Prostate gland (tissue), 2 donors: ENCODE results near the gene TCERG1L. TPM values are rescaled to one million over a fixed set of nuclear protein-coding genes. Genes with fewer than 3 reads are reported as not detected.

Experiments
- DNase-seq: peaks from one replicate; pipeline ENCODE4 v3.0.0-alpha.2; 2019; ENCODE audit warnings: low spot score
- H3K27ac ChIP-seq, 2 donors: fragments of 200-600 bp; sonication (generic); 2 replicates each; pipeline ENCODE4 v1.5.1; 2017 to 2019
- H3K27me3 ChIP-seq: fragments of 200-600 bp; sonication (generic); replicated peaks from 2 replicates; pipeline ENCODE4 v1.5.1; 2019; ENCODE audit not compliant: insufficient read depth
- H3K36me3 ChIP-seq, 2 donors: fragments of 200-600 bp; sonication (generic); 1 replicate in 1 of 2; 2 replicates in 1 of 2; pipeline versions ENCODE4 v1.5.1 to v1.8.1; 2017 to 2019
- H3K4me1 ChIP-seq: fragments of 200-600 bp; sonication (generic); replicated peaks from 2 replicates; pipeline ENCODE4 v1.5.1; 2019
- H3K4me3 ChIP-seq, 2 donors: fragments of 200-600 bp; sonication (generic); 2 replicates each; pipeline ENCODE4 v1.5.1; 2017 to 2019
- H3K9me3 ChIP-seq: fragments of 200-600 bp; sonication (generic); 2 replicates; pipeline ENCODE4 v1.5.1; 2017
- POLR2A ChIP-seq: fragments of 450-650 bp; IDR thresholded peaks from one replicate; pipeline ENCODE4 v1.6.1; 2016; ENCODE audit warnings: antibody characterized with exemption, mild to moderate bottlenecking
- POLR2AphosphoS5 ChIP-seq: sonication (generic); formaldehyde crosslinking; IDR thresholded peaks from one replicate; pipeline ENCODE4 v1.6.1; 2017; ENCODE audit warnings: antibody characterized with exemption
- WGBS: methylation state at CpG from one replicate; pipeline ENCODE4 v1.1.5; 2018; 5-methylcytosine and 5-hydroxymethylcytosine counted together
- intact Hi-C: fragments of 100-400 bp; cut with DNase I; formaldehyde crosslinking; loops from one replicate; pipeline ENCODE4 v1.14.2; 2022
- total RNA-seq, 2 donors: library from RNA; depleted of rRNA; stranded (reverse); fragments of >200 nt; gene quantifications; one replicate each; pipeline ENCODE4 v1.1.0, GENCODE V29; 2016
- TF ChIP-seq, protein P1 (sequence below), 4 experiments: fragments of 200-600 bp in 2 of 4; fragments of 450-650 bp in 2 of 4; sonication (generic) in 2 of 4; IDR thresholded peaks; 1 replicate in 3 of 4; 2 replicates in 1 of 4; pipeline ENCODE4 v1.5.1; 2016 to 2019; ENCODE audit warnings: antibody characterized with exemption in 4 of 4, mild to moderate bottlenecking in 2 of 4, moderate library complexity in 2 of 4

Gene TCERG1L
- total RNA-seq, 2 donors from 2014 or later = 0.23 to 4.0 TPM

GRCh38 chr10:131204406-131205152 is 106.9 kb downstream of the TCERG1L start:
- TF ChIP-seq, protein P1, sequence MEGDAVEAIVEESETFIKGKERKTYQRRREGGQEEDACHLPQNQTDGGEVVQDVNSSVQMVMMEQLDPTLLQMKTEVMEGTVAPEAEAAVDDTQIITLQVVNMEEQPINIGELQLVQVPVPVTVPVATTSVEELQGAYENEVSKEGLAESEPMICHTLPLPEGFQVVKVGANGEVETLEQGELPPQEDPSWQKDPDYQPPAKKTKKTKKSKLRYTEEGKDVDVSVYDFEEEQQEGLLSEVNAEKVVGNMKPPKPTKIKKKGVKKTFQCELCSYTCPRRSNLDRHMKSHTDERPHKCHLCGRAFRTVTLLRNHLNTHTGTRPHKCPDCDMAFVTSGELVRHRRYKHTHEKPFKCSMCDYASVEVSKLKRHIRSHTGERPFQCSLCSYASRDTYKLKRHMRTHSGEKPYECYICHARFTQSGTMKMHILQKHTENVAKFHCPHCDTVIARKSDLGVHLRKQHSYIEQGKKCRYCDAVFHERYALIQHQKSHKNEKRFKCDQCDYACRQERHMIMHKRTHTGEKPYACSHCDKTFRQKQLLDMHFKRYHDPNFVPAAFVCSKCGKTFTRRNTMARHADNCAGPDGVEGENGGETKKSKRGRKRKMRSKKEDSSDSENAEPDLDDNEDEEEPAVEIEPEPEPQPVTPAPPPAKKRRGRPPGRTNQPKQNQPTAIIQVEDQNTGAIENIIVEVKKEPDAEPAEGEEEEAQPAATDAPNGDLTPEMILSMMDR (IDR thresholded peaks at IDR 0.05) = no peak
- no peak for TF ChIP-seq POLR2A
- no peak for TF ChIP-seq POLR2AphosphoS5
- intact Hi-C loops = no loop called here
- no peak overlapping the region for H3K4me3 ChIP-seq
- no peak for DNase-seq
- H3K9me3 ChIP-seq = no peaks in the 10 kb centered on the region
- no peaks in the 10 kb centered on the region for H3K36me3 ChIP-seq
- 92% methylated on average over 11 of the region's 11 CpGs for WGBS
- no peak overlapping the region for H3K27ac ChIP-seq
- H3K27me3 ChIP-seq = no peaks in the 10 kb centered on the region
- no peaks in the 10 kb centered on the region for H3K4me1 ChIP-seq

DNA sequence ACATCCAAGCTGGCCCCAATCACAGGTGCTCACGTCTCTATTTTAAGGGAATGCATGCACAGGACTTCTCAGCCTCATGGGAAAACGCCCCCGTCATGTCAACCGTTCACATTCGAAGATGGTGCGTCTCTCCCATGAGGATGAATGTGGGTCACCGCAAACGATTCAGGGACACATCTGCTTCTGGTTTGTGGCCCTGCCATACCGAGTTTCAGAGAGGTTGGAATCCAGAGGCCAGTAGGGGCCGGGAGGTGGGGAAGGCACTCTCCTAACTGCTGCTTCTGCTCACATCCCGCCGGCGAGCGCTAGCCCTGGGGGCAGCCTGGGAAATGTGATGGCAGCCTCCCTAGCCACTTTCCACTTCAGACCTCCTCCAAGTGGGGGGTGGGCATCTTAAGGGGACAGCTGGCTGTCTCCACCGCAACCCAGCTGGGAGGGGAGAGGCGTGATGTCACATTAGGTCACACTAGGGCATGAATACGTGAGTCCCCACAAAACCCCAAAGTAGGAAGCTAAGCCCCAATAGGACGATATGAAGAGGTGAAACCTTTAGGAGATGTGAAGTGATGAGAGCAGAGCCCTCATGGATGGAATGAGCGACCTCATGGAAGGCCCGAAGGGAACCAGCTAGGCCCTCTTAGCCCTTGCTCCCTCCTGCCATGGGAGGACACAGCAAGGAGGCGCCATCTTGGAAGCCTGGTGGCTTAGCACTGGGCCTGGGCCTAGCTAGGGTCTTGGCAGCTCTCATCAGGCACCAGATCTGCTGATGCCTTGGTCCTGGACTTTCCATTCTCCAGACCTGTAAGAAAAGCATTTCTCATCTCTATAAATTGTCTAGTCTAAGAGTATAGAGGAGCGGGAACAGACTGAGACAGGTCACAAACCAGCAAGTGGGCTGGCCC is 107.8 kb downstream of the TCERG1L start:
- no peak overlapping the region for H3K27ac ChIP-seq
- H3K27me3 ChIP-seq = no peaks in the 10 kb centered on the region
- no peaks in the 10 kb centered on the region for H3K9me3 ChIP-seq
- no peak for DNase-seq
- TF ChIP-seq POLR2A = no peak
- TF ChIP-seq POLR2AphosphoS5 = no peak
- TF ChIP-seq, protein P1 (IDR thresholded peaks at IDR 0.05) = no peak
- WGBS = 84% methylated on average over 22 of the region's 22 CpGs
- no peak overlapping the region for H3K4me3 ChIP-seq
- intact Hi-C loops = no loop called here
- no peaks in the 10 kb centered on the region for H3K36me3 ChIP-seq
- H3K4me1 ChIP-seq = no peaks in the 10 kb centered on the region

DNA sequence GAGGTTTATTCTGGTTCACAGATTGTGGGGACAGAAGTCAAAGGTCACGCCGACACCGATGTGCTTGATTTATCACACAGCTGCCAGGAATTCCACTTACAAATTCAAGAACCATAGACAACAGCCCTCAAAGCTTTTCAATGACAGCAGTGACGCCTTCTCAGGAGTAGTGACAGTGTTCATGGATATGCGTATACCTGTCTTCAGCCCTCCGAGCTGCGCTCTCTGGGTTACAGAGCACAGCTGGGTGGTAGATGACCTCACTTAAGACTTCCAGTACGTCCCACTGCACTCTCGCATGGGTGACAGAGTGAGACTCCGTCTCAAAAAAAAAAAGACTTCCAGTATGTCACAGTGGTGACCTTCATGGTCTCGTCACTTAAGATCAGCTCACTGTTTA is 108.5 kb downstream of the TCERG1L start:
- no peak for DNase-seq
- H3K9me3 ChIP-seq = no peaks in the 10 kb centered on the region
- H3K4me3 ChIP-seq = no peak overlapping the region
- WGBS = 82% methylated on average over 11 of the region's 11 CpGs
- H3K36me3 ChIP-seq = no peaks in the 10 kb centered on the region
- intact Hi-C loops = no loop called here
- TF ChIP-seq, protein P1 (IDR thresholded peaks at IDR 0.05) = no peak
- TF ChIP-seq POLR2A = no peak
- TF ChIP-seq POLR2AphosphoS5 = no peak
- H3K4me1 ChIP-seq = no peaks in the 10 kb centered on the region
- no peak overlapping the region for H3K27ac ChIP-seq
- no peaks in the 10 kb centered on the region for H3K27me3 ChIP-seq

DNA sequence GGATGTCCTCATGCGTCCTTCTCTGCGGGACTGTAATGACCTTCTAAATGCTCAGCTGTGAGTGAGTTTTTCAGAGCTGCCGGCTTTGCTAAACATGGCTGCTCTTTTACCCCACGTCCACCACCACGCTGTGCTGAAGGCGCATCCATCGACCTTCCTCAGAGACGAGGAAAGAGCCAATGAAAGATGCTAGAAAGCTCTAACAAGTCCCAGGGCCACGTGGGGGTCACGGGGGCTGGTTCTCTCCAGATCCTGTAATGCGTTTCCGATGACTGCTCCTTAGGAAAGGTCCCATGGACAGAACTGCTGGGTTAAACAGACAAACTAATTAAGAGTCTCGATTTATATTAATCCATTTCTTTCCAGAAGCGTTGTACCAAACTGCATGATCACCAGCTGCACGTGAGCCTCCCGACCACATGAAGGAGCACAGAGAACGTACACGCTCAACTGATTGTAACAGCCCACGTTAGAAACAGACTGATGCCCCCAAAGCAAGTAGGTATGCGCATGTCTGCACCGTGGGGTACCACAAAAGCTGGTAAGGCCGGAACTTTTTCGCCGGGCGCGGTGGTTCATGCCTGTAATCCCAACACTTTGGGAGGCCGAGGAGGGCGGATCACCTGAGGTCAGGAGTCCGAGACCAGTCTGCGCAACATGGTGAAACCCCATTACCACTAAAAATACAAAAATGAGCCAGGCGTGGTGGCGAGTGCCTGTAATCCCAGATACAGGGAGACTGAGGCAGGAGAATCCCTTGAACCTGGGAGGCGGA is 109.6 kb downstream of the TCERG1L start:
- TF ChIP-seq, protein P1 (IDR thresholded peaks at IDR 0.05) = no peak
- TF ChIP-seq POLR2A = no peak
- no peak for TF ChIP-seq POLR2AphosphoS5
- Histone ChIP-seq H3K4me3 (no peak overlapping the region), H3K4me1 (no peaks in the 10 kb centered on the region), H3K36me3 (no peaks in the 10 kb centered on the region), H3K27ac (no peak overlapping the region), H3K9me3 (no peaks in the 10 kb centered on the region), H3K27me3 (no peaks in the 10 kb centered on the region)
- no peak for DNase-seq
- WGBS = 95% methylated on average over 33 of the region's 33 CpGs
- intact Hi-C loops = no loop called here
